ENCODE results near the gene CLN5.

DNA sequence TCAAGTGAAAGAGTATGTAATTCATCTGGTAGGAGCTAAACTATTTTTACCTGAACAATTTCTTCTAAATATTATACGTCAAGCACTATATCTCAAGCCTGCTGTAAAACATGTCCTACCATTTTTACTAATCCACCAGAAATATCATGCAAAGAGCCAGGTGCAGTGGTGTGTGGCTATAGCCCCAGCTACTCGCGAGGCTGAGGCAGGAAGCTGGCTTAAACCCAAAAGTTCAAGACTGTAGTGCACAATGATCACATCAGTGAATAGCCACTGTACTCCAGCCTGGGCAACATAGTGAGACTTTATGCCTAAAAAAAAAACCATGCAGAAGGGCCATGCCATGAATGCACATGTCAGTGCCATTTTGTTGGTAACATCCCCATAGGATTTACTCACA is 20.7 kb upstream of the CLN5 start:
- TF ChIP-seq, protein P1, sequence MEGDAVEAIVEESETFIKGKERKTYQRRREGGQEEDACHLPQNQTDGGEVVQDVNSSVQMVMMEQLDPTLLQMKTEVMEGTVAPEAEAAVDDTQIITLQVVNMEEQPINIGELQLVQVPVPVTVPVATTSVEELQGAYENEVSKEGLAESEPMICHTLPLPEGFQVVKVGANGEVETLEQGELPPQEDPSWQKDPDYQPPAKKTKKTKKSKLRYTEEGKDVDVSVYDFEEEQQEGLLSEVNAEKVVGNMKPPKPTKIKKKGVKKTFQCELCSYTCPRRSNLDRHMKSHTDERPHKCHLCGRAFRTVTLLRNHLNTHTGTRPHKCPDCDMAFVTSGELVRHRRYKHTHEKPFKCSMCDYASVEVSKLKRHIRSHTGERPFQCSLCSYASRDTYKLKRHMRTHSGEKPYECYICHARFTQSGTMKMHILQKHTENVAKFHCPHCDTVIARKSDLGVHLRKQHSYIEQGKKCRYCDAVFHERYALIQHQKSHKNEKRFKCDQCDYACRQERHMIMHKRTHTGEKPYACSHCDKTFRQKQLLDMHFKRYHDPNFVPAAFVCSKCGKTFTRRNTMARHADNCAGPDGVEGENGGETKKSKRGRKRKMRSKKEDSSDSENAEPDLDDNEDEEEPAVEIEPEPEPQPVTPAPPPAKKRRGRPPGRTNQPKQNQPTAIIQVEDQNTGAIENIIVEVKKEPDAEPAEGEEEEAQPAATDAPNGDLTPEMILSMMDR (IDR thresholded peaks at IDR 0.05), result no peak
- TF ChIP-seq POLR2A (IDR thresholded peaks at IDR 0.05), result no peak
